Measurements from ENCODE around the gene ARMH4.
A peak's percentile ranks its signal among the peaks of the same experiment; 100 is the strongest.

The ARMH4 gene, protein sequence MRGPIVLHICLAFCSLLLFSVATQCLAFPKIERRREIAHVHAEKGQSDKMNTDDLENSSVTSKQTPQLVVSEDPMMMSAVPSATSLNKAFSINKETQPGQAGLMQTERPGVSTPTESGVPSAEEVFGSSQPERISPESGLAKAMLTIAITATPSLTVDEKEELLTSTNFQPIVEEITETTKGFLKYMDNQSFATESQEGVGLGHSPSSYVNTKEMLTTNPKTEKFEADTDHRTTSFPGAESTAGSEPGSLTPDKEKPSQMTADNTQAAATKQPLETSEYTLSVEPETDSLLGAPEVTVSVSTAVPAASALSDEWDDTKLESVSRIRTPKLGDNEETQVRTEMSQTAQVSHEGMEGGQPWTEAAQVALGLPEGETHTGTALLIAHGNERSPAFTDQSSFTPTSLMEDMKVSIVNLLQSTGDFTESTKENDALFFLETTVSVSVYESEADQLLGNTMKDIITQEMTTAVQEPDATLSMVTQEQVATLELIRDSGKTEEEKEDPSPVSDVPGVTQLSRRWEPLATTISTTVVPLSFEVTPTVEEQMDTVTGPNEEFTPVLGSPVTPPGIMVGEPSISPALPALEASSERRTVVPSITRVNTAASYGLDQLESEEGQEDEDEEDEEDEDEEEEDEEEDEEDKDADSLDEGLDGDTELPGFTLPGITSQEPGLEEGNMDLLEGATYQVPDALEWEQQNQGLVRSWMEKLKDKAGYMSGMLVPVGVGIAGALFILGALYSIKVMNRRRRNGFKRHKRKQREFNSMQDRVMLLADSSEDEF

DNA sequence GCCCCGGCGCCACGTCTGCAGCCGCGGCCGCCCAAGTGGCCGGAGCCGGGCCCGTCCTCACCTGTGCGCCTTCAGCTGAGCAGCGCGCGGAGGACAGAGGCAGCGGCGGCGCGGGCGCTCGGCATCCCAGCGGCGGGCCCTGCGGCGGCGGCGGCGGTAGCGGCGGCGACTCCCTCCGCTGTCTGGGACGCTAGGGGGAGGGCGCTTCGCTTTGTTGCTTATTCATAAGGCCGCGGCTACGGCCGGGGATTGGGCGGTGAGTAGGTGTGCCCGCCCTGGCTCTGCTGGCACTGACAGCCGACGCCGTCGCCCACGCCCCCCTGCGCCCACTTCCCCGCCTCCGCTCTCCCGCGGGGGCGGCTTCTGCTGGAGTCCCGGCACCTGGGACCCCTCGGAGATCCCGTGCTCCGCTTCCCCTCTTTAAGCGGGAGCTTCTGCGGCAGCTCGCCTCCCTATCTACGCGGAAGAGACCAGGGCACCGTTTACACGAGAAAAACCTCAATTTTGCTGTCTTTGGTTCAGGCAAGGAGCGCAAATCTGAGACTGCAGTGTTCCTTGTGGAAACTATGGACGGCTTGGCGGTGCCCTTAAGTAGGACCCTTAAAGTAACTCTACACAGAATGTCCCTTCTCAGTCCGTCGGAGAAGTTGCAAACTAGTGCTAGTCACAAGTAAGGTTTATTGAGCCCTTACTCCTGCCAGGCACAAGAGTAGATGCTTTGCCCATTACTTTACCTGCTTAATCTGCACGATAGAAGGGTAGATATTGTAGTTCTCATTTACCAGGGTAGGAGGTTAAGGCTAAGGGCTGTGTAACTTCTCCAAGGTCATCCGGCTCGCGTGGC is at the start of gene ARMH4:
Gene ARMH4, minus strand, starts transcription at position 200 of the 844 bp plus-strand sequence. CDS start 12,855 bp downstream, outside the sequence.
- peak; percentile 64 for DNase-seq

DNA sequence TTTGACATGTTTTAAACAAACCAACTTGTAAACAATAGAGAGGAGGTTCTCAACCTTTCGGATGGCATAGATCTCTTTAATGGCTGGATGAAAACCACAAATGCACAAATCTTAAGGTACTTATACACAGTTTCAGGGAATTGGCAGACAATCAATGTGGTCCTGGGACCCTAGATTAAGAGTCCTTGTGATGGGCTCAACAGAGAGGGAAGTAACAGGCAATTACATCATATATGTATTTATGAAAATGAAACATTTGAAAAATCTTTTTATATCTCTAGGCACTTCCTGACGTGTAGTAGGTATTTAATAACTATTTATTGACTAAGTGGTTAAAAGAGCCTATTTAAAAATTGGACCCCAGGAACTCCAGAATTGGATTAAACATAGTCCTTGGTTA is 48.8 kb upstream of the ARMH4 start:
- no peak for DNase-seq

DNA sequence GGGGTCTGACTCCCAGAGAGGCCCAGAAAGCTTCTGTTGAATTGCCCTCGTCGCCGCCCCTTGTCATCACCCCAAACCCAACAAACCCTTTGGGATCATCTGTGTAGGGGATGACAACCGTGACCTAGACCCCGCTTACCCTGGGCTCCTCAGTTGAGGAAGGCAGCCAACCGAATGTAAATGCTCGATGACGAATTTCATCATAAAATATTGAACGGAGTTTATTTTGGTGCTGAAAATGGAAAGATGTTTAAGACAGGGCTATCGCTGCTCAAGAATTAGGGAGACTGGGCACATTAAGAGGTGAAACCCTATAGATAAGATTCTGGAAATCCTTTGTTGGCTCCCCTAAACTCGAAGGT is 48.4 kb upstream of the ARMH4 start:
- no peak for DNase-seq

DNA sequence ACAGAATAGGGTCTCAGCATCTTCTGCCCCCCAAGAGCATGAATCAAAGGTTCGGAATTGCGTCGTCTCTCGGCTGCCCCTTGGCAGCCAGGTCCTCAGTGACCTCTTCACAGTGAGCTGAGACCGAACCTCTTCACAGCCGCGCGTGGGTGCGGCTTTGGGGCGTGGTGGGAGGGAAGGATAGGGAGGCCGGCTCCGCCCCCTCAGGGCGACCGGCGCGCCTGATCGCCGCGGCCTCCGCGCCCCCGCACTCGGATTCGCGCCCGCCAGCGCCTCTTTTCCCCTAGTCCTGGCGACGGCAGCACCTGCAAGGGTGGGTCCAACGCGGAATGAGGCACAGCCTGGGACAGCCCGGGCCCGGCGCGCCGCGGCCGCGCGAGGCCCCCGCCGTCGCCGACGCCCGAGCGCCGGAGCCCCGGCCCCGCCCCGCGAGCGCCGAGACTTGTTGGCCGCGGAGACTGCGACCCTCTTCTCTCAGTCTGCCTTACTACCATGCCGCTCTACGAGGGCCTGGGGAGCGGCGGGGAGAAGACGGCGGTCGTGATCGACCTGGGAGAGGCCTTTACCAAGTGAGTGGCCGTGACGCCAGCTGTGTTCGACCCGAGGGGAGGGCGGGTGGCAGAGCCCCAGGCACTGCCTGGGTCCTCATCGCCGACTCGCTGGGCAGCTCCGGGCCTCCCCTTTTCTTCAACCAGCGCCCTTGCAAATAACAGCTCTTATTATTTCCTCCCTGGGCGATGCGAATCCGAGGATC is 47.9 kb upstream of the ARMH4 start, which contains the start of gene ACTR10:
Gene ACTR10, plus strand, starts transcription at position 424 of the 754 bp plus-strand sequence. Its CDS starts 69 bp downstream, at position 493.
- peak; percentile 88 for DNase-seq

DNA sequence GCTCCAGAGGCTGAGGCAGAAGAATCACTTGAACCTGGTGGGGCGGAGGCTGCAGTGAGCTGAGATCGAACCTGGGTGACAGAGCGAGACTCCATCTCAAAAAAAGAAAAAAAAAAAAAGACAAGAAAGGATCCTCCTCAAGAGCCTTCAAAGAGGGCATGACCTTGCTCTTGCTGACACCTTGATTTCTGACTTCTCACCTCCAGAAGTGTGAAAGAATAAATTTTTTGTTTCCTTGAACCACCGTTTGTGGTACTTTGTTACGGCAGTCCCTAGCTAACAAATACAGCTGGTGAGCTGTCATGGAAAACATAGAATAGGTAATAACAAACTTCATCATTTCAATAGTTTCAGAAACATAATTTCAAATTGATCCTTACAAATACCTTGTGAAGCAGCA is 46.1 kb upstream of the ARMH4 start:
- DNase-seq = peak; percentile 55

DNA sequence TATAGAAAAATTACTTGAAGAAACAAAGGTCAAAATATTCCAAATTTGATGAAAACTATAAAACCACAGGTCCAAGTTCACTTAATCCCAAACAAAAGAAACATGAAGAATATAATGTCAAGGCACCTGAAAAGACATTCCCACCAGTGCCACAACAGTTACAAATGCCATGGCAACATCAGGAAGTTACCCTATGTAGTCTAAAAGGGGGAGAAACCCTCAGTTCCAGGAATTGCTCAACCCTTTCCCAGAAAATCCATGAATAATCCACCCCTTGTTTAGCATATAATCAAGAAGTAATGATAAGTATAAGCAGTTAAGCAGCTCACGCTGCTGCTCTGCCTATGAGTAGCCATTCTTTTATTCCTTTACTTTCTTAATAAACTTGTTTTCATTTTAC is 44.2 kb upstream of the ARMH4 start:
- DNase-seq = no peak

DNA sequence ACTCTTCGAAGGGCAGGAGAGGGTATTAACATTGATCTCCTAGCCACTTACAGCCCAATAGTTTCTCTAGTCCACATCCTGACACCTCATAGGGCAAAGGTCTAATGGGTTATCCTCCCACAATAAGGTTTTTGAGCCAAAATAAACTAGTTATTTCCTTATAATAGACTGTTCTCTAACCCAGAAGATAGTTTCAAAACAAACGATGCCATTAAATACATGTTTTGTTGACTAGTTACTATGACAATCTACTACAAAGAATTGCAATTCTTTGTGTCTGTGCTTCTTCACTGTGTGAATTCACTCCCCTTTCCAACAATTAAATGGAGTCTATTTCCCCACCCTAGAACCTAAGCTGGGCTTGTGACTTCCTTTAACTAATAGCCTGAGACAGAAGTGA is 41.5 kb upstream of the ARMH4 start:
- DNase-seq = no peak

DNA sequence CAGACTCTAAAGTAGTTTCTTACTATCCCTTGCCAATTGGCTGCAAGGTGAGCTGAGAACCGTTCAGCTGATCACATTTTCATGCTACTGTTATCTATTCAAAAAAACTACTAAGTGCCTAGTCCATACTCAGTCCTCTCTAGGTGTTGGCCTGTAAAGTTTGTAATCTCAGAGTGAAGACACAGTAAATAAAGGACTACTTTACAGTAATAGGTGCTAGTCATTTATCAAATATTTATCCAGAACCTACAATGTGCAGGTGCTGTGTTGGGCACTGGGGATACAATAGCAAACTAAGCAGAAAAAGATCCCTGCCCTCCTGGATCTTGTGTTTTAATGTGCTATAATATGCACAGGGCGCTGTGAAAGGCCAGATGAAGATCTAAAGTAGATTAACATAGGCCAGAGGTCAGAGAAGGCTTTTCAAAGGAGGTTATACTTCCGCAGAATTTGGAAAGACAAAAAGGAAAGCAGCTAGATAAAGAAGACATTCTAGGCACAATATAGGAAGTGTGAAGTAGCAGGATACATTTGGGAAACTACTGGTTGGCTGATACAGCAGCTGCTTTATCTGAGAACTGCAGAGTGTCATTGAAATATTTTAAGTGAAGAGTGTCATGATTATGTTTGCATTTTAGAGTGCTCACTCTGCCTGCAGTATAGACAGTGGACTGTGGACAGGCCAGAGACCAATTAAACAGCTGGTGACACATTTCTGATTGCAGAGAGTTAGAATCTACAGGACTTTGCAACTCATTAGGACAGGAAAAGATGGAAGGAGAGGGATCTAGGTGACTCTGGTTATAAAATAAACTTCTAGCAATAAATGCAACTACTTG is 40.0 kb upstream of the ARMH4 start:
- DNase-seq = no peak

DNA sequence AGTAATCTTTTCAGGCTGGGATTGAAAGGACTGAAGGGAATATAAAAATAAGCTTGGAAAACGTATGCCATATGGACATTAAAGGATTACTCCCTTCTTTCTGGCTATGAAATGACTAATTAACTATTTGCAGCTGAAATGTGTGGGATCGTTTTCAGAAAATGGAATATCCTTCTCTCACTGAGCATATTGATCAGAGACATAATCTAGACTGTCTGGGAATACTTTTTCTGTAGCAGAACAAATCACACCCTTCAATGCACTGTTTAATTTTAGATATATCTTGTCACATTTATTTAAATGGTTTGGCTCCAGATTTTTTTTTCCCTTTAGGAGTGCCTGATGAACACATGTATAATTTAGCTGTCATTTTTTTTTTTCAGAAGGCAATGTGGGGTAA is 37.2 kb upstream of the ARMH4 start:
- no peak for DNase-seq

DNA sequence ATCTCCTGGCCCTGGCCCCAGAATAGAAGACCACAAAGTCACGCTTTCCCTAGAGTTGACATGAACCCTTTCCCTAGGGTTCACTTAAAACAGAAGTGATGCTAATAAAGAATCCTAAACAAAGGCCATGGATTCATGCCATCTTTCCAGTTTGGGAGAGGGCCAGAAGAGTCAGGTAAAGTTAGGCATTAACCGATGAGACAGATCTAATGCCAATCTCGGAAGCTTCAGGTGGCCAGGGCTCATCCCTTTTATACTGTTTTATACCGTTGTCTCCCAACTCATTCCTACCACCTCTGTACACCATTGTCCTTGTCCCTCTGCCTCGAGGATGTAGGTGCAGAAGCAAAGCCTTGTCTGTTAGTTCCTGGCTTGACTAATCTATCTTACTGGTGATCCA is 25.1 kb upstream of the ARMH4 start:
- no peak for DNase-seq

DNA sequence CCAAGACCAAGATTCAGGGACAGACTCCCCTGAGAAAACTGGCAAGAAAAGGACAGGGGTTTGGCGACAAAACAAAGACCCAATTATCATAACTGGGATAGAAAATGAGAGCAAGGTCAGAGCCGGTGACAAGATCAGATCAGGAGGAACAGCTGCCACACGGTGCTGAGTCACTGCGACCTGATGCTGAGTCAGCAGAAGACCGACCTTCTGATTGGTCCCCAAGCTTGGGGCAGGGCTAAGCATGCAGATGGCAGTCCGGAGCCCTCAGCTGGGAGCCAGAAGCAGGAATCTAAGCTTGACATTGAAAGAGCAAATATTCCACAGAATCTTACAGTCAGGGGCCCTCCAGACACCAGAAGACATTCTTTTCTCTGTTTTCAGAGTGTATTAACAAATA is 19.1 kb upstream of the ARMH4 start:
- peak; percentile 33 for DNase-seq

DNA sequence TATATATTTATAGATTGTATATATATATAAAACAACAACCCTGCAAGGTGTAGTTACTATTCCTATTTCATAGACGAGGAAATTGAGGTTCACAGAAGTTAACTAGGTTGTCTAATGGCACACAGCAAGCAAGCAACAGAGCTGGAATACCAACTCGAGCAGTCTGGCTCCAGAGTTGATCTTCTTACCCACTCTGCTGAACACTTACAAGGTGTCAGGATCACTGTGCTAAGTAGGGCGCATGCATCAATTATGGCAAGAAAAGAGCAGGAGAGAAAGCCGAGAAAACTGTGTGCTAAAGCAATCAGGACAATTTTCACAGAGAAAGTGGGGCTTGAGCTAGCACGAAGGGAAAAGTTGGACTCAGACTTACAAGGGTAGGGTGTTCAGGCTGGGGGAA is 15.9 kb upstream of the ARMH4 start:
- no peak for DNase-seq

DNA sequence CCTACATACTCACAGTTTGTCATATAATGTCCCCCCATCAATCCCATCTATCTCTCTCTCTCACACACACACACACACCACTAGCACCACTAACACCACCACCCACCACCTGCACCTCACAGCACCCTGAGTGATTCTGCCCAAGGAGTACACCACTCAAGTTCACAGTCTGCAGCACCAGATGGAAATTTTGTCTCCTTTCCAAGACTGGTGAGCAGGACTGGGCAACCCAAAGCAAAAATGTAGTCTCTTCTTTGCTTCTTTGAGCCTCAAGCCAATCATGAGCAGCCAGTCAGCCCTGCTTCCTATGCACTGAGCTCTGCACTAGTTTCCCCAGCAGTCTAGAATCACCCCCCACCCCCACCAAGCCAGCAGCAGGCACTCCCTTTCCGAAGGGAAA is 15.0 kb upstream of the ARMH4 start:
- no peak for DNase-seq

DNA sequence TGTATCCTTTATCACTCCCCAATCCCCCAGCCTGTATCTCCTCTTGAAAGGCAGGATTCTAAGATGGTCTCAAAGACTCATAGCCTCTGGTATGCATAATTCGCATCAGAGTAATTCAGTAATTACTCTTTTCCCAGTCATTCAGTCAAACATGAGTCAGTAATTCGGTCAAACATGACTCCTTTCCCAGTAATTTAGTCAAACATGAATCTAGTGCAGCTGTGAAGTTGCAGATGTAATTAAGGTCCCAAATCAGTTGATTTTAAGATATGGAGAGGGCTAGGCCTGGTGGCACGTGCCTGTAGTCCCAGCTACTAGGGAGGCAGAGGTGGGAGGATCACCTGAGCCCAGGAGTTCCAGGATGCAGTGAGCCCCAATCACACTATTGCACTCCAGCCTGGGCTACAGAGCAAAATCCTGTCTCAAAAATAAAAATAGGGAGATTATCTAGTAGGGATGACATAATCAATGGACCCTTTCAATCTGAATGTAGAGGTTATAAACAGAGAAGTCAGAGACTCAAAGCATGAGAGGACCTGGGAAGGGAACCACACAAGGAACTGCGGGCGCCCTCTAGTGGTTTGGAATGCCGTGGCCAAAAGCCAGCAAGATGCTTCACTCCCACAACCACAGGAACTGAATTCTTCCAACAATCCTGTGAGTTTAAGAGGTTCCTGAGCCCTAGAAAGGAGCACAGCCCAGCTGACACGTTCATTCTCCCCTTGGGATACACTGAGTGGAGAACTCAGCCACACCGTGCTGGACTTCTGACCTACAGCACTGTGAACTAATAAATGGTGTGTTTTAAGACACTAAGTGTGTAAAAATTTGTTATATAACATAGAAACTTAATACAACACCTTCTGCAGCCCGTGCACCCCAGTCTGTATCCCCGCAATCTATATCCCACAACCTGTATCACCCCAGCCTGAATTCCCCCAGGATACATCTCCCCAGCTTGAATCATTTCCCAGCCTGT is 14.3 kb upstream of the ARMH4 start:
- DNase-seq = peak; percentile 67

DNA sequence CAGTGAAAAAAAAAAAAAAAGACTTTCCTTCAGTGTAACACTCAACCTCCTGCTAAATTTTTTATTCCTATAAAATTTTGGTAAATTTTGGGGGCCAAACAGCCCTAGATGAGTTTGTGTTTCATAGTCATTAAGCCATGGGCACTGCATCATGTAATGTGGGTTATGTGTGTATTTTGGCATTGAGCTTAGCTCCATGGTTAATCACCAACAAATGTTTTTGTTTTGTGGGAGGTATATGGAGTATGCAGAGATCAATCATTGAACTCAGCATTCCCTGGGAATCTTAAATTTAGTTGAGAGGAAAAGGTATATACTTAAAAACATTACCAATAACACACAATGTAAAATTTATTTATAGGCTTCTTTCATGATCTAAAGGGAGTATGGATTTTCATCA is 8.5 kb upstream of the ARMH4 start:
- DNase-seq = no peak

DNA sequence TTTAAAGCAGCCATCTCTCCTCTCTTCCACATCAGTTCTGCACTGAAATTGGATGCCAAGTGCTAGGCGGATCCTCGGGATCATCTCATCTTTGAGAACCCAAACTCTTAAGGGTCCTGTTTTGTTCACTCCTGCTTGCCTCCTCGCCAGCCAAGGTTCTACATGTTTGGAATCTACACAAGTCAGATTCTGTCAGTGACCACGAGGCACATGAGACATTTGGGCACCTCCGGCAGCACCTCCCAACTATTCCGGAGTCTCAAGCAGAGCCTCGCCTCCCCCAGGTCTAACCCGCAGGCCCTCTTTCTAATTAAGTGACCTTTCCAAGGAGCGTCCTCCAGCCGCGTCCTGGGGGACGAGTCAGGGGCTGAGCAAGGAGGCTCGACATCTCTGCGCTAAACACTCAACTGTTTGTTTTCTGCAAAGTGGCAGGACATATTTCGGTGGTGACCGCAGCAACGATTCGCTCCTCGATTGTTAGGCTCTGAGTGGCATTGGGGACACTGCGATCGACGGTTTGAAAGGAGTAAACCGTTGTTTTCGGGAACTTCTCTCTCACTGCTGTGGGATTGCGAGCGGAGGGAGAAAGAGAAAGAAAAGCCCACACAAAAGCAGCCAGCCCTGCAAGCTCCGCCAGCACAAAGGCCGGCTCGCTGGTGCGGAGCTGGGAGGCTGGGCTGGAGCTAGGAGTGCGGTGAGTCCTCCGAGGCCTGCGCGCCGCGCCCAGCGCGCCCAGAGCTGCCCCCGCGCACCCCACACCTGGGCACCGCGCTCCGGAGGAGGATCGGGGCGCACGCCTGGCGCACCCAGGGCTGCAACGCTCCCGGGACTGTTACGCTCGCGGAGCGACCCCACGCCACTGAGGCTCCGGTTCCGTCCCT is 640 bp downstream of the ARMH4 start:
- DNase-seq = no peak

DNA sequence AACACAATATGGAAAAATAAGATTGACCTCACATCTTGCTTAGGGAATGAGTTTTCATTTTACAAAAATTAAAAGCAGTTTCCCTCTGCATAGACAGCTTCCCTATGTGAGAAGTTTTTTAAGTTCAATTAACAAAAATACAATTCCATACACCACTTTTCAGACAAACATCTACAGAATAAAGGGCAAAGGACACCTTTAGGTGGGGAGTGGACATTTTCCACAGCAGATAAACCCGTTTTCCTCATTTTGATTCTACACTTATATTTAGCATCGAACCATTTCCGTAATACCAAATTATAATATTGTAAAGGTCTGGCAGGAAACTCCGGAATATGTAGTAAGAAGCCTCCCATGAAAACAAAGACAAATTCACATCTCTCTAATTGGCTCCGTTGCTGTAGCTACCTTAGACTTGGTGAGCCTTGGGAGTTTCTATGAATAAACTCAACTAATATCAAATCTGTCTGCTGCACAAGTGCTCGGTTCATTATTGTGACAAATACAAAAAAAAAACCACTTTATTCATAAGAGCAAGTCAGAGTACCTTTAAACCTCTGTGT is 1.7 kb downstream of the ARMH4 start:
- no peak for DNase-seq

DNA sequence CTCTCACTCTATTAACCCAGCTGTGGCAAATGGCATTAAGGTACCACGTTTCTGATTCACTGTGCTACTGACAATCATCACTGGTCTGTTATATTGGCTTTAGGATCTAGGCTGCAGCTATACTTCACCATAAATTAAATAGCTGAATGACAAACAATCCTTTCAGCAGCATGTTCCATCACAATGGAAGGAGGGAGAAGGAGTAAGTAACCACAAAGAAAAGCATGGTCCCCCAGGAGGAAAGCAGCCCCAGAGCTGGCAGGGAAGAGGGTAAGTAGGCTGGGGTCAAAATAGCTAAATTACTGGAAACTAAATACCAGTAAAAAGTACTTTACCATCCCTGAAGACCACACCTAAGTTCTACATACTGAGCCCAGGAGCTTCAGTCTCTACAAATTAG is 2.8 kb downstream of the ARMH4 start:
- no peak for DNase-seq

DNA sequence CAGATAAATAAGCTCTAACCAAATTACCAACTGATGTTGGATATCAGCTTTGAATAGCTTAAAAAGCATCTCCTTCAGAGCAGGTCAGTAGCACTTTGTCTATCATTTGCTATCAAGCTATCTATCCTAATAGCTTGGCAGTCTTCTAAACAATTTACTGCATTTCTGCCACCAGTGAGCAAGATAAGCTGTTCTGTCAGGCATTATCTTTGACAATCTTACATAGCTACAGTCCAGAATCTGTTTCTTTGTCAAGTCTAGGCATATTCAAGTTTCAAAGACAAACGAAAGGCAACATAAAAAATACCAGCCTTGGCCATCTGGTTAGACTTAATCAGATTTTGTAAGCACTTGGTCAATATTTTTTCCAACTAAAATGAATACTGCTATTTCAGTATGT is 5.6 kb downstream of the ARMH4 start:
- no peak for DNase-seq
